Measurements from ENCODE around the gene SFN. TPM values are rescaled to one million over a fixed set of nuclear protein-coding genes. Genes with fewer than 3 reads are reported as not detected.

The SFN gene
- total and polyA plus RNA-seq, 2 of the 13 experiments (the other 11 are each of a cell fraction or from before 2014, with no cell fraction given) = 4.3 to 5.6 TPM

- TF ChIP-seq YEATS4 (CRISPR knock-in tag; IDR thresholded peaks at IDR 0.05; ENCODE audit: borderline replicate concordance) (no peak), MAX (IDR thresholded peaks at IDR 0.05) (no peak), FOSL2 (CRISPR knock-in tag; IDR thresholded peaks at IDR 0.05) (no peak), ADNP (CRISPR knock-in tag; IDR thresholded peaks at IDR 0.05) (no peak), GRHL1 (CRISPR knock-in tag; conservative IDR thresholded peaks at IDR 0.05) (no peak), SETDB1 (CRISPR knock-in tag; IDR thresholded peaks at IDR 0.05; ENCODE audit: borderline replicate concordance) (no peak), ZNF737 (CRISPR knock-in tag; IDR thresholded peaks at IDR 0.05; ENCODE audit: borderline replicate concordance) (no peak), RBM22 (optimal IDR thresholded peaks at IDR 0.05; ENCODE audit: low read length) (no peak), CEBPG (CRISPR knock-in tag; IDR thresholded peaks at IDR 0.05) (no peak), CEBPZ (IDR thresholded peaks at IDR 0.05; ENCODE audit: low read length) (no peak), WIZ (CRISPR knock-in tag; IDR thresholded peaks at IDR 0.05) (no peak), SMC3 (IDR thresholded peaks at IDR 0.05; ENCODE audit: low read length) (no peak), HDAC6 (IDR thresholded peaks at IDR 0.05; ENCODE audit: low read depth, low read length) (no peak), AGO1 (IDR thresholded peaks at IDR 0.05; ENCODE audit: low read depth, low read length, poor library complexity, severe bottlenecking) (no peak), ZNF451 (CRISPR knock-in tag; IDR thresholded peaks at IDR 0.05) (no peak), PITX1 (CRISPR knock-in tag; IDR thresholded peaks at IDR 0.05) (no peak), SIX4 (CRISPR knock-in tag; IDR thresholded peaks at IDR 0.05) (no peak), ZC3H13 (CRISPR knock-in tag; IDR thresholded peaks at IDR 0.05) (peak; percentile 85; the same call in 1 of the 2 replicates), TARDBP (CRISPR knock-in tag; IDR thresholded peaks at IDR 0.05) (no peak), SNAPC4 (CRISPR knock-in tag; IDR thresholded peaks at IDR 0.05) (no peak), ZSCAN29 (CRISPR knock-in tag; conservative IDR thresholded peaks at IDR 0.05) (no peak)
Measured at GRCh38 chr1:26911399-26912146, 48.6 kb downstream of the SFN start (continued).

Data from HepG2 (cell line).